Osteocyte (in vitro differentiated cells): Measurements from ENCODE around the gene GFER. TPM values are rescaled to one million over a fixed set of nuclear protein-coding genes. Genes with fewer than 3 reads are reported as not detected.
"Not testable (repeated sequence)": the region's sequence is repeated elsewhere in the genome, so short reads cannot be mapped to it uniquely, and the experiment has no call there.

Experiments
- DNase-seq: peaks from one replicate; pipeline ENCODE4 v3.0.0; 2021; ENCODE audit warnings: mixed read lengths; ENCODE audit not compliant: unreplicated experiment; ENCODE audit errors: extremely low spot score
- H3K27ac Mint-ChIP-seq: one replicate; pipeline ENCODE4 v1.8.0; 2021; ENCODE audit warnings: mild to moderate bottlenecking, mixed read lengths; ENCODE audit not compliant: unreplicated experiment
- H3K27me3 Mint-ChIP-seq: one replicate; pipeline ENCODE4 v1.8.0; 2021; ENCODE audit warnings: mixed read lengths; ENCODE audit not compliant: unreplicated experiment
- H3K36me3 Mint-ChIP-seq: one replicate; pipeline ENCODE4 v1.8.0; 2021; ENCODE audit warnings: mixed read lengths; ENCODE audit not compliant: unreplicated experiment
- H3K4me1 Mint-ChIP-seq: one replicate; pipeline ENCODE4 v1.8.0; 2021; ENCODE audit warnings: mixed read lengths; ENCODE audit not compliant: unreplicated experiment
- H3K4me3 Mint-ChIP-seq: one replicate; pipeline ENCODE4 v1.8.0; 2021; ENCODE audit warnings: mild to moderate bottlenecking, moderate library complexity, mixed read lengths; ENCODE audit not compliant: unreplicated experiment
- H3K9me3 Mint-ChIP-seq: one replicate; pipeline ENCODE4 v1.8.0; 2021; ENCODE audit warnings: mixed read lengths; ENCODE audit not compliant: unreplicated experiment
- long read RNA-seq: library from polyadenylated mRNA; unstranded; transcript quantifications from one replicate; pipeline ENCODE4 v2.0.0, GENCODE V29; 2021
- total RNA-seq: library from RNA; stranded (reverse); gene quantifications from 2 replicates; pipeline ENCODE4 v1.2.1, GENCODE V29; 2021
- TF ChIP-seq, protein P1 (sequence below): fragments of 200-600 bp; sonication (generic); IDR thresholded peaks from 2 replicates; pipeline ENCODE4 v1.5.0; 2021; ENCODE audit warnings: antibody characterized with exemption, mild to moderate bottlenecking, moderate library complexity

GFER gene
- 21.2 and 24.7 TPM in 2 replicates for total RNA-seq
- long read RNA-seq: 0 reads

DNA sequence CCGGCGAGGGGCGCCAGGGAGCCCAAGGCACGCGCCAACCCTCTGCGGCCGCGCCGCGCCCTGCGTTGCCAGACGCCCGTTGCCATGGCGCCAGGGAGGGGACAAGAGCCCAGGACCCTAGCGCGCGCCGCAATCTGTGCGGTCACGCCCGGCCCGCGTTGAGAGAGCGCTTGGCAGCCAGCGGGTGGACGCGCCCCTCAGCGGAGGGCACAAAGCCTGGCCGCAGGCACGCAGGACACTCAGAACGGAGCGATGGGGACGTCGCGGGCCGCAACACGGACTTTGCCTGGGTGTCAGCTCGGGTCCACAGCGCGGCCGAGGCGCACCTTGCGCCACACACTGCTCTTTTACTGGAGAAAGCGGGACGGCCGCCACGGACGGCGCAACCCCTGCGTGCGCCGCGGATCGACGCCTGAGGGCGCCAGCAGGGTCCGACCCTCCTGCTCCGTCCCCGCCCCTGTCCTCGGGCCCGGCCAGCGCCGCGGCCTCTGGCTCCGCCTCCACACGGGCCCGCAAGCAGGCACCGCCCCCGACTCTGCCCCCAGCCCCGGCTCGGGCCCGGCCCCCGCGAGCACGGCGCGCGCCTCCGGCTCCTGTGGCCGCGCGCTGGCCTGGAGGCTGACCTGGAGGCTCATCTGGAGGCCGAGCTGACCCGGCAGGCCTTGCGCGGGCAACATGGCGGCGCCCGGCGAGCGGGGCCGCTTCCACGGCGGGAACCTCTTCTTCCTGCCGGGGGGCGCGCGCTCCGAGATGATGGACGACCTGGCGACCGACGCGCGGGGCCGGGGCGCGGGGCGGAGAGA is at the start of gene GFER:
Gene GFER, plus strand, starts transcription at position 650 of the 803 bp plus-strand sequence. Its CDS starts 26 bp downstream, at position 676.
- Mint-ChIP-seq H3K4me3 (peak within 1 kb of the TSS; percentile 80), H3K9me3 (no peaks in the 10 kb centered on the region), H3K36me3 (peaks cover 9% of the 10 kb centered on the region), H3K27ac (peak within 1 kb of the TSS; percentile 78), H3K4me1 (peaks cover 11% of the 10 kb centered on the region), H3K27me3 (peaks cover 12% of the 10 kb centered on the region)
- DNase-seq: peak; percentile 97
- TF ChIP-seq, protein P1, sequence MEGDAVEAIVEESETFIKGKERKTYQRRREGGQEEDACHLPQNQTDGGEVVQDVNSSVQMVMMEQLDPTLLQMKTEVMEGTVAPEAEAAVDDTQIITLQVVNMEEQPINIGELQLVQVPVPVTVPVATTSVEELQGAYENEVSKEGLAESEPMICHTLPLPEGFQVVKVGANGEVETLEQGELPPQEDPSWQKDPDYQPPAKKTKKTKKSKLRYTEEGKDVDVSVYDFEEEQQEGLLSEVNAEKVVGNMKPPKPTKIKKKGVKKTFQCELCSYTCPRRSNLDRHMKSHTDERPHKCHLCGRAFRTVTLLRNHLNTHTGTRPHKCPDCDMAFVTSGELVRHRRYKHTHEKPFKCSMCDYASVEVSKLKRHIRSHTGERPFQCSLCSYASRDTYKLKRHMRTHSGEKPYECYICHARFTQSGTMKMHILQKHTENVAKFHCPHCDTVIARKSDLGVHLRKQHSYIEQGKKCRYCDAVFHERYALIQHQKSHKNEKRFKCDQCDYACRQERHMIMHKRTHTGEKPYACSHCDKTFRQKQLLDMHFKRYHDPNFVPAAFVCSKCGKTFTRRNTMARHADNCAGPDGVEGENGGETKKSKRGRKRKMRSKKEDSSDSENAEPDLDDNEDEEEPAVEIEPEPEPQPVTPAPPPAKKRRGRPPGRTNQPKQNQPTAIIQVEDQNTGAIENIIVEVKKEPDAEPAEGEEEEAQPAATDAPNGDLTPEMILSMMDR: peak; percentile 53

DNA sequence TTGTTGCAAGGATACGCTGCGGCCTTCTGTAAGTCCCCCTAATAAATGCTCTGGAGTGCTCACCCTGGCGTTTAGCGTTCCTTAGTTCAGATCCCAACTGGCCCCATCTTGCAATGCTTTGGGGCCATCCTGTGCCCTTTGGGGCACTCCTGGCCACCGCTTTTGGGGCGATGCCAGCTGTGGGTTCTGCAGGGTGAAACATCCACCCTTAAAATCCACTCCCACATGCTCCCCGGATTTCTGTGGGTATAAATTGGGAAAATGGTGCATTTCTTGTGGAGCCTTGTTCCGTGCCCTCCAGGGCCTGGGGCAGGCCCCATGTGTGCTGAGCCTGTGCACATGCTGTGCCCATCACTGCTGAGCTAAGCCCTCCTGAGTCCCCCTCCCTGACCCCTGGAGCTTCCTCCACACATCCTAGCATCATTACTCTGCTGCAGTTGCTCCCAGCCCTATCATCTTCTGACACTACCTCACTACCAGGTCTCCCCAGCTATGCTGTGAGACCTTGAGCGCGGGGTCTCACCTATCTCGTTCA is 47.0 kb upstream of the GFER start:
- H3K27me3 Mint-ChIP-seq: no peaks in the 10 kb centered on the region
- DNase-seq: no peak

DNA sequence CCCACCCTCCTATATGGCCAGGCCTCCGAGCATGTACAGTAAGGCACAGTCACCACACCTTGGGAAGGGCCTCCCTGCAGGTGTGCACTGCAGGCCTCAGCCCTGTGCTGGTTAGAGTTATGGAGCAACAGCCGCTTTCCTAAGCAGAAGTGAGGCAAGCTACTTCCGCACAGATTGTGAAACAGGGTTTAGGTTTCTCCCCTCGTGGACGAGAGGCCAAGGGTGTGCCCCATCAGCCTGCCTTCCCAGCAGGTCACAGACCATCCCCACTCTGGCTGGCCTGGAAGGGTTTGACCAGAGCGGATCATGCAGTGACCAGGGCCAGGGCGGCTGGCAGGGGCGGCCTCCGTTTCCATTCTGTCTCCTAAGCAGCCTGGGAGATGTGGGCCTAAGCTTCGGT is 45.7 kb upstream of the GFER start:
- Mint-ChIP-seq H3K4me1 (peaks cover 15% of the 10 kb centered on the region), H3K4me3 (no peak overlapping the region), H3K36me3 (peaks cover 6% of the 10 kb centered on the region), H3K9me3 (no peaks in the 10 kb centered on the region), H3K27ac (no peak overlapping the region), H3K27me3 (no peaks in the 10 kb centered on the region)
- TF ChIP-seq, protein P1: no peak
- no peak for DNase-seq

More for the DNA sequence above, 47.0 kb upstream of the GFER start:
- Mint-ChIP-seq H3K9me3 (no peaks in the 10 kb centered on the region), H3K36me3 (peaks cover 6% of the 10 kb centered on the region), H3K4me1 (peaks cover 7% of the 10 kb centered on the region), H3K27ac (no peak overlapping the region), H3K4me3 (no peak overlapping the region)
- TF ChIP-seq, protein P1: no peak

DNA sequence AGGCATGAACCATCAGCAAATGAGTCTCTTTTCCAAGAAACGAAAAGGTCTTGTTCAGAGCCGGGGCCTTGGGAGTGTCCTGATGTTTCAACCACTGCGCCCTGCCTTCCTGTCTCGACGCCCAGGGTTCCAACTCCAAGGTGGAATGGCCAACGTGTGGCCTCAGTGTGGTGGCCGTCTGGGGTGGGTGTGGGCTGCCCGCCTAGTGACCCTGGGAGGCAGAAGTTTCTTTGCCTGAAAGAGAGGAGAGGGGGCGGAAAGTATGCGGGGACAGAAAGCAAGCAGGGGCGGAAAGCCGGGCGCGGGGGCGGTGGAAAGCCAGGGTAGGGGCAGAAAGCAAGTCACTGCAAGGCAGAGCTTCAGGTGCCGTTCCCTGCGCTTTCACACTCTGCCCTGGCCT is 45.1 kb upstream of the GFER start:
- H3K4me1 Mint-ChIP-seq: peaks cover 19% of the 10 kb centered on the region

DNA sequence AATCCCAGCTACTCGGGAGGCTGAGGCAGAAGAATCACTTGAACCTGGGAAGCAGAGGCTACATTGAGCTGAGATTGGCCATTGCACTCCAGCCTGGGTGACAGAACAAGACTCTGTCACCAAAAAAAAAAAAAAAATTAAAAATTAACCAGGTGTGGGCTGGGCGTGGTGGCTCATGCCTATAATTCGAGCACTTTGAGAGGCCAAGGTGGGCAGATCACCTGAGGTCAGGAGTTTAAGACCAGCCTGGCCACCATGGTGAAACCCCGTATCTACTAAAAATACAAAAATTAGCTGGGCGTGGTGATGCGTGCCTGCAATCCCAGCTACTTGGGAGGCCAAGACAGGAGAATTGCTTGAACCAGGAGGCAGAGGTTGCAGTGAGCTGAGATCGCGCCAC is 44.2 kb upstream of the GFER start:
- H3K4me1 Mint-ChIP-seq: peaks cover 19% of the 10 kb centered on the region
- H3K36me3 Mint-ChIP-seq, H3K9me3 Mint-ChIP-seq, H3K27ac Mint-ChIP-seq, DNase-seq, H3K27me3 Mint-ChIP-seq, H3K4me3 Mint-ChIP-seq: not testable (repeated sequence)

More for the DNA sequence above, 45.1 kb upstream of the GFER start:
- H3K27me3 Mint-ChIP-seq: no peaks in the 10 kb centered on the region
- H3K9me3 Mint-ChIP-seq: no peaks in the 10 kb centered on the region
- TF ChIP-seq, protein P1: no peak
- DNase-seq: no peak
- H3K36me3 Mint-ChIP-seq: peaks cover 6% of the 10 kb centered on the region
- no peak overlapping the region for H3K27ac Mint-ChIP-seq
- H3K4me3 Mint-ChIP-seq: no peak overlapping the region
